Ramos (cell line): ENCODE data around the gene C19orf81.

ENCODE experiments used
- in situ Hi-C: fragments of 300-500 bp; cut with MboI; formaldehyde crosslinking; loops from one replicate; pipeline ENCODE4 v1.14.3; 2022; ENCODE audit warnings: low sequenced_read_pairs; ENCODE audit not compliant: unreplicated experiment

Gene C19orf81

GRCh38 chr19:50657712-50658440 lies 8.6 kb downstream of the C19orf81 start:
- in situ Hi-C loops: no loop called here

- in situ Hi-C loops: no loop called here
These were observed 9.4 kb downstream of the C19orf81 start for GRCh38 chr19:50658441-50659317.

GRCh38 chr19:50659318-50660087 lies 10.3 kb downstream of the C19orf81 start:
- in situ Hi-C loops: no loop called here

GRCh38 chr19:50660088-50660366 lies 10.8 kb downstream of the C19orf81 start:
- in situ Hi-C loops: no loop called here

- in situ Hi-C loops: no loop called here
These were observed 11.8 kb downstream of the C19orf81 start for GRCh38 chr19:50661023-50661422.

- in situ Hi-C loops: no loop called here
These were observed 12.8 kb downstream of the C19orf81 start for GRCh38 chr19:50661766-50662650.

GRCh38 chr19:50662651-50663481 lies 13.6 kb downstream of the C19orf81 start:
- in situ Hi-C loops: no loop called here

GRCh38 chr19:50663482-50663790 lies 14.2 kb downstream of the C19orf81 start:
- in situ Hi-C loops: no loop called here

- in situ Hi-C loops: no loop called here
These were observed 15.0 kb downstream of the C19orf81 start for GRCh38 chr19:50664204-50664603.

GRCh38 chr19:50666346-50667176 lies 17.3 kb downstream of the C19orf81 start:
- in situ Hi-C loops: no loop called here

- in situ Hi-C loops: no loop called here
These were observed 18.0 kb downstream of the C19orf81 start for GRCh38 chr19:50667177-50667758.

- in situ Hi-C loops: no loop called here
These were observed 18.6 kb downstream of the C19orf81 start for GRCh38 chr19:50667759-50668231.

- in situ Hi-C loops: no loop called here
These were observed 19.2 kb downstream of the C19orf81 start for GRCh38 chr19:50668416-50668815.

GRCh38 chr19:50668879-50669278 lies 19.6 kb downstream of the C19orf81 start:
- in situ Hi-C loops: no loop called here

- in situ Hi-C loops: no loop called here
These were observed 20.3 kb downstream of the C19orf81 start for GRCh38 chr19:50669302-50670101.

- in situ Hi-C loops: no loop called here
These were observed 20.8 kb downstream of the C19orf81 start for GRCh38 chr19:50670102-50670380.

- in situ Hi-C loops: no loop called here
These were observed 23.9 kb downstream of the C19orf81 start for GRCh38 chr19:50673118-50673517.
